ENCODE data around the gene PRKCQ. TPM values are rescaled to one million over a fixed set of nuclear protein-coding genes. Genes with fewer than 3 reads are reported as not detected.
A peak's percentile ranks its signal among the peaks of the same experiment; 100 is the strongest.

Gene PRKCQ
- total RNA-seq, 1 experiment from 2014 or later: 4.0 TPM

- H3K36me3 ChIP-seq (ENCODE audit: low read depth): no peaks in the 10 kb centered on the region
- CTCF ChIA-PET: no interaction called here
- TF ChIP-seq CTCF (conservative IDR thresholded peaks at IDR 0.05) (no peak), EZH2 (IDR thresholded peaks at IDR 0.05; ENCODE audit: low read depth) (no peak)
- H3K79me2 ChIP-seq (ENCODE audit: low read depth): no peaks in the 10 kb centered on the region
- no TSS peak for BruUV-seq (replicated peaks)
- H4K20me1 ChIP-seq (ENCODE audit: insufficient read depth): no peaks in the 10 kb centered on the region
- H3K4me1 ChIP-seq (replicated peaks; ENCODE audit: insufficient read depth): no peaks in the 10 kb centered on the region
- no peak overlapping the region for H3K4me2 ChIP-seq
- no peaks in the 10 kb centered on the region for H3K9me3 ChIP-seq (ENCODE audit: insufficient read depth, low read depth)
- no peak for DNase-seq
- POLR2A ChIA-PET (ENCODE audit: unreplicated experiment): no interaction called here
- no peak overlapping the region for H2AFZ ChIP-seq
- no peaks in the 10 kb centered on the region for H3K9me2 ChIP-seq (ENCODE audit: insufficient read depth)
- H3F3A ChIP-seq (ENCODE audit: insufficient read depth, low read depth): no peaks in the 10 kb centered on the region
- H3K27ac ChIP-seq: no peak overlapping the region
- intact Hi-C loops (cut with micrococcal nuclease; ENCODE audit: unreplicated experiment): no loop called here
- no peak overlapping the region for H3K4me3 ChIP-seq
- no peaks in the 10 kb centered on the region for H3K27me3 ChIP-seq (ENCODE audit: insufficient read depth, low read depth)
Measured at GRCh38 chr10:6595499-6595898, 15.4 kb upstream of the PRKCQ start.

GRCh38 chr10:6593241-6593671 lies 13.2 kb upstream of the PRKCQ start:
- Histone ChIP-seq H3F3A (ENCODE audit: insufficient read depth, low read depth) (no peaks in the 10 kb centered on the region), H3K36me3 (ENCODE audit: low read depth) (no peaks in the 10 kb centered on the region), H3K4me1 (replicated peaks; ENCODE audit: insufficient read depth) (no peaks in the 10 kb centered on the region), H3K9me2 (ENCODE audit: insufficient read depth) (no peaks in the 10 kb centered on the region), H3K9me3 (ENCODE audit: insufficient read depth, low read depth) (no peaks in the 10 kb centered on the region), H4K20me1 (ENCODE audit: insufficient read depth) (no peaks in the 10 kb centered on the region), H3K4me2 (no peak overlapping the region), H3K27me3 (ENCODE audit: insufficient read depth, low read depth) (no peaks in the 10 kb centered on the region), H3K27ac (no peak overlapping the region), H3K79me2 (ENCODE audit: low read depth) (no peaks in the 10 kb centered on the region), H3K4me3 (no peak overlapping the region), H2AFZ (no peak overlapping the region)
- TF ChIP-seq EZH2 (IDR thresholded peaks at IDR 0.05; ENCODE audit: low read depth) (no peak), CTCF (conservative IDR thresholded peaks at IDR 0.05) (no peak)
- BruUV-seq (replicated peaks): no TSS peak
- DNase-seq: peak in 1 of 2 experiments; percentile 14
- intact Hi-C loops (cut with micrococcal nuclease; ENCODE audit: unreplicated experiment): no loop called here
- ChIA-PET POLR2A (ENCODE audit: unreplicated experiment) (no interaction called here), CTCF (no interaction called here)

- ChIA-PET POLR2A (ENCODE audit: unreplicated experiment) (no interaction called here), CTCF (no interaction called here)
- H3K4me3 ChIP-seq: no peak overlapping the region
- H3K4me2 ChIP-seq: no peak overlapping the region
- H3K36me3 ChIP-seq (ENCODE audit: low read depth): no peaks in the 10 kb centered on the region
- H3K9me3 ChIP-seq (ENCODE audit: insufficient read depth, low read depth): no peaks in the 10 kb centered on the region
- no peaks in the 10 kb centered on the region for H3K79me2 ChIP-seq (ENCODE audit: low read depth)
- no peak overlapping the region for H2AFZ ChIP-seq
- no peaks in the 10 kb centered on the region for H3K4me1 ChIP-seq (replicated peaks; ENCODE audit: insufficient read depth)
- no peak for DNase-seq
- H3K9me2 ChIP-seq (ENCODE audit: insufficient read depth): no peaks in the 10 kb centered on the region
- no peaks in the 10 kb centered on the region for H4K20me1 ChIP-seq (ENCODE audit: insufficient read depth)
- no peak overlapping the region for H3K27ac ChIP-seq
- BruUV-seq (replicated peaks): no TSS peak
- no peak for TF ChIP-seq EZH2 (IDR thresholded peaks at IDR 0.05; ENCODE audit: low read depth)
- no peak for TF ChIP-seq CTCF (conservative IDR thresholded peaks at IDR 0.05)
- H3F3A ChIP-seq (ENCODE audit: insufficient read depth, low read depth): no peaks in the 10 kb centered on the region
- intact Hi-C loops (cut with micrococcal nuclease; ENCODE audit: unreplicated experiment): no loop called here
- H3K27me3 ChIP-seq (ENCODE audit: insufficient read depth, low read depth): no peaks in the 10 kb centered on the region
Measured at GRCh38 chr10:6592080-6592479, 12.0 kb upstream of the PRKCQ start.
